ENCODE measurements around the gene SPATA24.

DNA sequence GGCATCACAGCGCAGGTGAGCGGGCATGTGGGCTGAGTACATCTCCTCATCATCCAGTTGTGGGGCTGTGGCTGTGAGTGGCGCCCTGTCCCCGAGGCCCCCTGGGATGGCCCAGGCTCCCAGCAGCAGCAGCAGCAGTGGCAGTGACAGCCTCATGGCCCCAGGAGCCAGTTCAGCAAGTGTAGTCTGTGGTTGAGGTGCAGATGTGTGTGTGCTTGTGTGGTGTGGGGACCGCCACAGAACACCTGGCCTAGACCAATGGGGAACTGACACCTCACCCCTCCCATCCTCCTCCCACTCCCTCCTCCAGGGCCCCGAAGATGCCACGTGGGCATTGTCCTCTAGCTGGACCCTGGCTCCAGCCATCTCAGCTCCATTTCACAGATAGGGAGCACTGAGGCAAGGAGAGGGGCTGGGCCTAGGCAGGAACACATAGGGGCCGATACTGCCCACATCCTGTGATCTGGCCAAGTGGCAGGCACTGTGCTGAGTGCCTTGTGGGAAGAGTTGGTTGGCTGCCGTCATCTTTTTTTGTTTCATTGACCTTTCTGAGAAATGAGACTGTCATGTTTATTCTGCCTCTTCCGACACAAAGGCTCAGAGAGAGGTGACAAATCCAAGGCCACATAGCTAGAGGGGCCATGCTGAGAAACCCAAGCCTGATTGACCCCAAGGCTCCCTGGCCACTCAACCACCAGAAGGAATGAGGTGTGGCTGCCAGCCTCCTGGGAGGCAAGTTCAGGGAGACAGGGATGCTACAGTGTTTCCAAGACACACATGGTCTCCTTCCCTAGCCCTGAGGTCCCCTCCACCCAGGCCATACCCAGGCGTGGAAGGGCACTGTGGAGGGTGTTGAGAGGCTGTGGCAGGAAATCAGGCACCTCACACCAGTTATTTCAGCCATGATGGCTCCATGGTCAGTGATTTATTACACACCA is 13.9 kb downstream of the SPATA24 start, which contains the start of gene MZB1:
- TF ChIP-seq, protein P1, sequence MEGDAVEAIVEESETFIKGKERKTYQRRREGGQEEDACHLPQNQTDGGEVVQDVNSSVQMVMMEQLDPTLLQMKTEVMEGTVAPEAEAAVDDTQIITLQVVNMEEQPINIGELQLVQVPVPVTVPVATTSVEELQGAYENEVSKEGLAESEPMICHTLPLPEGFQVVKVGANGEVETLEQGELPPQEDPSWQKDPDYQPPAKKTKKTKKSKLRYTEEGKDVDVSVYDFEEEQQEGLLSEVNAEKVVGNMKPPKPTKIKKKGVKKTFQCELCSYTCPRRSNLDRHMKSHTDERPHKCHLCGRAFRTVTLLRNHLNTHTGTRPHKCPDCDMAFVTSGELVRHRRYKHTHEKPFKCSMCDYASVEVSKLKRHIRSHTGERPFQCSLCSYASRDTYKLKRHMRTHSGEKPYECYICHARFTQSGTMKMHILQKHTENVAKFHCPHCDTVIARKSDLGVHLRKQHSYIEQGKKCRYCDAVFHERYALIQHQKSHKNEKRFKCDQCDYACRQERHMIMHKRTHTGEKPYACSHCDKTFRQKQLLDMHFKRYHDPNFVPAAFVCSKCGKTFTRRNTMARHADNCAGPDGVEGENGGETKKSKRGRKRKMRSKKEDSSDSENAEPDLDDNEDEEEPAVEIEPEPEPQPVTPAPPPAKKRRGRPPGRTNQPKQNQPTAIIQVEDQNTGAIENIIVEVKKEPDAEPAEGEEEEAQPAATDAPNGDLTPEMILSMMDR (IDR thresholded peaks at IDR 0.05), result no peak
- TF ChIP-seq EP300 (IDR thresholded peaks at IDR 0.05) (no peak), POLR2A (IDR thresholded peaks at IDR 0.05) (no peak)
